Forelimb muscle (tissue), 1 donor: ENCODE data around the gene CNKSR3. TPM values are rescaled to one million over a fixed set of nuclear protein-coding genes. Genes with fewer than 3 reads are reported as not detected.

Experiments used
- DNase-seq: peaks from one replicate; pipeline ENCODE4 v3.0.0-alpha.2; 2013; ENCODE audit warnings: low read depth
- polyA plus RNA-seq: library from polyadenylated mRNA; unstranded; fragments of 120-200 nt; gene quantifications from one replicate; pipeline ENCODE4 v1.2.1, GENCODE V29; 2013; ENCODE audit not compliant: insufficient read length

CNKSR3 gene
- polyA plus RNA-seq, 1 donor: 13.4 TPM

DNA sequence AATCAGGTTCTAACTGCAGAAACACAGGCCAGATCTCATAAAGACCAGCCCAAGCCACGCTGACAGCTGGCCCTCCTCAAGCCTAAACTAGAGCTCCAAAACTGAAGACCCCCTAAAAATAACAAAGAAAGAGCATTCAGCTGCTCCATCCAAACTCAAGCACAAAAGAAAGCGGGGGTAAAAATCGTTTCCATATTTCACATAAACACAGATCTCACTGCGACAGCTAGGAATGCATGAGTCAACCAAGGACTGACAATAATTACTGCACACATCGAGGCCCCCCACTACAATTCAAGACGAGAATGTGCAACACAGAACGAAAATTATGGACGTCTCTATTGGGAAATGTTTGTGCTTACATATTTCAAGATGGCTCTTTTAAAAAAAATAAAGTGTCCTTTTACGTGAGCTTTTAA lies 31.1 kb downstream of the CNKSR3 start:
- no peak for DNase-seq

- DNase-seq: no peak
These were observed 31.8 kb downstream of the CNKSR3 start for GRCh38 chr6:154478701-154479060.

GRCh38 chr6:154478021-154478700 lies 32.3 kb downstream of the CNKSR3 start:
- no peak for DNase-seq

DNA sequence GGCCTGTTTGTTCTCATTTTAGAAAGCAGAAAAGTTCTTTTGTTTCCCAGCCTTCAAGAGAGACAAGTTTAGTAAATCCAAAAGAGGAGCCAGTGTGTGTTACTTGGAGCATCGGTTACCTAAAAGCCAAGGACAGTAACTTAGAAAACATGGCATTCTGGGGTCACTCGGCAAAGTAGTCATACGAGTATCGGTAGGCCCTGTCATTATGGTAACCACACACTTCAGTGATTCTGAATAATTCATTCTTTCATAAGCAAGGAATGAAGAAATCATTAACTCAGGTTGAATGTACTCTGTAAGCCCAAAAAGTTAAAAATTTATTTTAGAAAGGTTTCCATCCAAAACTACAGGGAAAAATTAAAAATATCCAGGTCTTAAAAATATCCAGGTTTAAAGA lies 34.0 kb downstream of the CNKSR3 start:
- DNase-seq: no peak

- DNase-seq: no peak
These were observed 35.6 kb downstream of the CNKSR3 start for GRCh38 chr6:154474648-154475428.

DNA sequence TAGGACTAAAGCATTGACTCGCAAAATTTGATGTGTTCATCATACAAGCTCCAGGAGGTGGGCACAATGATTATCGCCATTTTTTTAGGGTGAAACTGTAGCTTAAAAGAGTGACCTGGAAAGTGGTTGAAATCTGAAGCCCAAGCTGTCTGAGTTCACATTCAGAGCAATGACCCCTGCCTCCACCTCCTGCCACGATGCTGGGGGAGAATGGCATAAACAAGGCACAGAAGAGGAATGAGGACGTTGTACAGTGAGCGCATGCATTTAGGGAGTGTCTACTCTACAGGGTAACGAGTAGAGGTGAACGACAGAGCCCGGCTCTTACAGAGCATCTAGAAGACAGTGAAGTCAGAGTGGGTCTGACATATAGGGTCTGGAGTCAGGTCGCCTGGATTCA lies 37.2 kb downstream of the CNKSR3 start:
- no peak for DNase-seq

DNA sequence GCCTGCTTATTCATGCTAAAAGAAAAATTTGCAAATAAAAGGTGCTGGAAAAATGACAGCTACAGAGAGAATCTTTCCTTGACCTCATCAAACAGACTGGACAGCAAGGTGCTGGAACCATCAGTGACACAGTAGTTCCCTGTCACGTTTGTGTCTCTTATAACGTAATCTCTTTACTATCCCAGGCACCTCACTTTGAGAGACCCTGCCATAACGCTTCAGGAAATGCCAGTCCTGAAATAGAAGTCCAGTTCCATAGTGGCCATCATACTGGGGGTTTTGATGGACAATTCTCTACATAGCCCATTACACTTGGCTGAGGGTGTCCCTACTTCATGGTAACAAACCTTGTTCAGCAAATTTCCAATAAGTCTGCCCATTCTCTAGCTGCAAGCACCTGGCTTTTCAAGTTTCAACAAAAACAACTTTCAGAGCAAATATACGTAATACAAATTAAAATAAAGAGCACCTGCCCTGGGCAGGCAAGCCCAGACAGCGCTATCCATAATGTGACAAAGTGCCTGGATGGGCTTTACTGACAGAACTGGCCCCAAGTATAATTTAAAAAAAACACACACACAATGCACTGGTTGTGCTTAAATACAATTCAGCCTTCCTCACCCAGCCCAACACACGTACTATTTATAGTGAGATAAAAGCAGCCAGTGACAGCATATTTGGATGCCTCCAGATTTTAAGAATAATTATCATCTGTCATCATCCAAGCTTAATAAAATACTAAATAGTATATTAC lies 38.7 kb downstream of the CNKSR3 start:
- DNase-seq: no peak

- DNase-seq: no peak
These were observed 41.1 kb downstream of the CNKSR3 start for GRCh38 chr6:154469306-154469935.

GRCh38 chr6:154468760-154469159 lies 41.7 kb downstream of the CNKSR3 start:
- no peak for DNase-seq

DNA sequence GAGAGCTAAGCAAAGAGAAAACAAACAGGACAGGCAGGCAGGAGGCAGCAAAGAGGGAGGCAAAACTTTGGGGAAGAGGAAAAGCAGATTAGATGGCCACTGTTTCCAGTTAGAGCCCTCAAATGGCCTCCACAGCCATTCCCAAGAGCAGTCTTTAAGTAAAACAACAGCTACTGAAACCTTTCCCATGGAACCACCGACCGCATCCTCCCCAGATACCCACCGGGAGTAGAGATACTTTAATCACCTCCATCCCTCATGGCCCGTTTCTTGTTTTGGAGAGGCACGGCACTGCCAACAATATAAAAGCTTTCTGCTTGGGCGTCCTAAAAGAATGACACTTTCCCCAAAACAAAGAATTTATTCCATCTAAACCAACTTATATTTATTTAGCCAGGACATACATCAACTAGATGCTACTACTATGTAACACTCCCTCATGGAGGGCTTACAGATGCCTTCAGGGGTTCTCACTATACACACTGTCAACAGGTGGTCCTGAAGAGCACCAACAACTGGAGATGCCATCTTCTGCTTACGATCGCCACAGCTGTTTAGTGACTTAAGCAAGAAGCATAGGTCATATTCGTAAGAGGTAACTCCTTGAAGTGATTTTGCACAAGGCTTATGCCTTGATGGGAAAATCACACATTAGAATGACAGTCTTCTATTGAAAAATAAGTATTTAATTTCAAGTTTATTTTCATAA lies 43.4 kb downstream of the CNKSR3 start:
- DNase-seq: no peak

DNA sequence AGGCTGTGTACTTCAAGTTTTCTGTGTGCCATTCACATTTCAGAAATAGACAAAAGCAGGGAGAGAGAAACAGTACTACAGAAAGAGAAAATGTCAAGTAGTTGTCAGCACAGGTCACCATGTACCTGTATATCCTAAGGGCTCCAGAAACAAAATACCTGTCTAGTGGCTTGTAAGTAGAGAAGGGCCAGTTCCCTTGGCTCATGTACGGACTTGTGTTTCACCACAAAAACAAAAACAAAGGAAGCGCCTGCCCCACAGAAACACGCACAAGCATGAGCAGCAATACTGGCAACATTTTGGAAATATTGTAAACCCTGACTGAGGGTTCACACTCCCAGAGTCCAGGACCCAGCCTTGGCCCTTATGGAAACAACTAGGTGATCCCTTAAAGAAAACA lies 44.3 kb downstream of the CNKSR3 start:
- DNase-seq: no peak

DNA sequence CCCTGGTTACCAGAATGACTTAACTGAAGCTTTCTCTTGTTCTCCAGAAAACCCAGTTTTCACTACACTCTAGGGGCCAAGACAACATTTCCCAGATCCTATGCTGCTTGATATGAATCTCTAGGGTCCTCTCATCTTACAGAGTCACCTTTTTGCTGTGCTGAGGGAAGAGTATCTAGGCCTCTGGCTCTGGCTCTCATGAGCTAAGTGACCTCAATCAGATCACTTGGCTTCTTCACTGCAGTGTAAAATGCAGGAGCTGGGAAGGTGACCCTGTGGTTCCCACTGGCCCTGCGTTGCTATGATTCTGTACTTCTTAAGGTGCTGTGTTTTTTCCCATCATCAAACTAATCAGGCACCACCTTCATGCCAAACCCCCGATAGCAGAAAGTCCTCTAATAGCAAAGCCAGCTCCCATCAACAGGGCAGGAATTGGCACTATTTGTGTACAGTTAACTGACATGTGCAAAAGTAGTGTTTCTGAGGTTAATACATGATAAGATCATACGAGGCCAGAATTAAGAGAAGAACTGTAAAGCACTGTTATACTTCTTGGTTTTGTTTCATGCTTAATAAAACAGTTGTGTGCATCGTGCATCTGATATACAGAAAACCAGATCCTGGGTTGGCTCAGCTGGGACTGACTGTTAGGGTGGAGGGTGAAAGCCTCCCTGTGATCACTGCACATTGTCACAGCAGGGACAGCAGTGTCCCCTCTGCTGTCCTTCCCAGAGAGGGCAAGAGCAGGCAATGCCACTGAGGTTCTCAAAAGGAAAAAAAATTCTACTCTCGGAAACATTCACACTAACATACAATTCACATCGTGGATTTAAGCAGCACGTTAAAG lies 46.7 kb downstream of the CNKSR3 start:
- DNase-seq: no peak

DNA sequence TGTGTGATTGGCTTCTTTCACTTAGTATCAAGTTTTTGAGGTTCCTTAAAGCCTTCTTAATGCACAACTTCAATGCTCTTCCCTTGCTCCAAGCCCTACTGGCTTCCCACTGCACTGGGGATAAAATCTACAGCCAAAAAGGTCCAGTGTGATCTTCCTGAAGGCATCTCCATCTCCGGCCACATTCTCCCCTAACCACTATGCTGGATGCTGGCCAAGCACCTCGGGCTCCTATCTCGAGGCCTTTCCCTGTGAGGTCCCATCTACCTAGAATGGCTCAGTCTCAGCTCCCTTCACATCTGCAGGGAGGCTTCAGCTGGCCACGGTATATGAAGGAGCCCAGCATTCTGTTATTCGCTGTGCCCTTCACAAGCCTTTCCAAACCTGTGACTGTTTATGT lies 48.1 kb downstream of the CNKSR3 start:
- no peak for DNase-seq

GRCh38 chr6:154461348-154461747 lies 49.1 kb downstream of the CNKSR3 start:
- no peak for DNase-seq

GRCh38 chr6:154460306-154461071 lies 50.0 kb downstream of the CNKSR3 start:
- DNase-seq: no peak

DNA sequence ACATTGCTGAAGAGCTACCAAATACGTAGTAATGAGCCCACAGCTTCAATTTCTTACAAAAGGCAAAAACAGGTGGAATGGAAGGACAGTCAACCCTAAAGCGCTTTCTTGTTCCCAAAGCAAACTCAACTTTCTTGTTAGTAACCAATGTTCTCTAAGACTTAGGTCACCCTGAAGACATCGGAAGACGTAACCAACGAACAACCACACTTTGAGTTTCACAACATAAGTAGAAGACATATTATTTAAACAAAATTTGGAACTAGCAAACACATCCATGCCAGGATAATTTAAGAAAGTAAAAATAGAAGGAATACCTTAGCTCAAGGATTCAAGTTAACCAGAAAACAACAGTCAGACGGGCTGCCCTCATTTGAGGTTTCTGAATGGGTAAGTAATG lies 51.0 kb downstream of the CNKSR3 start:
- DNase-seq: no peak

- no peak for DNase-seq
These were observed 51.7 kb downstream of the CNKSR3 start for GRCh38 chr6:154458565-154459470.

DNA sequence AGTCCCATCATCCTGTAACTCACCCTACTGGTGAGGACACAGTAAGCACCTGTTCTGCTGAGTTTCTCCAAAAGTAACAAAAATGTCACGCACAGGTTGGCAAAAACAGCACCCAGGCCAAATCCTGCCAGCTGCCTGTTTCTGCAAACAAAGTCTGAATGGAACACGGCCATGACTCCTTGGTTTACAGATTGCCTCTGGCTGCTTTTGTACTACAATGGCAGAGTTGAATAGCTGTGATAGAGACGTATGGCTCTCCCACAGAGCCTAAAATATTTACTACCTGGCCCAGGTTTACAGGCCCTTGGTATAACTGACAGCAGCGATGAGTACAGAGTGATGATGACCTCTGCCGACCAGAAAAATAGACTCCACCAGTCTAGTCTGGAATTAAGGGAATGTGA lies 52.6 kb downstream of the CNKSR3 start:
- DNase-seq: no peak
